Measurements from ENCODE around the gene PTGFR.

PTGFR gene

DNA sequence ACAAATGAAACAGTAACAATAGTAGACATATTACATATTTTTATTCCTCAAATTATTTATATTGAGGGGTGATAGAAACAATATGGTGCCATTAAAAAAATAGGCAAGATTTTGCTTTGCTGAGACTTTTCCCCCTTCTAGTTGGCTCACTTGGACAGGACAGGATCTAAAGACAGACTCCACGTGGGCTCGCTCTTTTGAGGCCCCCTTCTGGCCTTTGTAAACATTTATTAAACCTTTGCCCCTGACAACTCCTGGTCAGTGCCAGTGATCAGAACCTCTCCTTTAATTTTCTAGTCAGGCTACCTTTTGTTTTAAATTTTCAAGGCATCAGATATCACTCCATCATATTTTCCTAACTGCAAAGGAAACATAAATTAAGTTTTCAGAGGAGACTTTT is 79.8 kb downstream of the PTGFR start:
- H3K4me3 Mint-ChIP-seq, result no peak overlapping the region
- no peak overlapping the region for H3K27ac Mint-ChIP-seq
- no peak for DNase-seq
- no peaks in the 10 kb centered on the region for H3K27me3 Mint-ChIP-seq
- no peak for ATAC-seq (replicated peaks)
- H3K9me3 Mint-ChIP-seq, result peaks cover 0 to 1% of the 10 kb centered on the region in 2 donors
- H3K4me1 Mint-ChIP-seq (ENCODE audit: low read depth in 2 of 2), result no peaks in the 10 kb centered on the region
- peaks cover 2% of the 10 kb centered on the region for H3K36me3 Mint-ChIP-seq (ENCODE audit: insufficient read depth)

DNA sequence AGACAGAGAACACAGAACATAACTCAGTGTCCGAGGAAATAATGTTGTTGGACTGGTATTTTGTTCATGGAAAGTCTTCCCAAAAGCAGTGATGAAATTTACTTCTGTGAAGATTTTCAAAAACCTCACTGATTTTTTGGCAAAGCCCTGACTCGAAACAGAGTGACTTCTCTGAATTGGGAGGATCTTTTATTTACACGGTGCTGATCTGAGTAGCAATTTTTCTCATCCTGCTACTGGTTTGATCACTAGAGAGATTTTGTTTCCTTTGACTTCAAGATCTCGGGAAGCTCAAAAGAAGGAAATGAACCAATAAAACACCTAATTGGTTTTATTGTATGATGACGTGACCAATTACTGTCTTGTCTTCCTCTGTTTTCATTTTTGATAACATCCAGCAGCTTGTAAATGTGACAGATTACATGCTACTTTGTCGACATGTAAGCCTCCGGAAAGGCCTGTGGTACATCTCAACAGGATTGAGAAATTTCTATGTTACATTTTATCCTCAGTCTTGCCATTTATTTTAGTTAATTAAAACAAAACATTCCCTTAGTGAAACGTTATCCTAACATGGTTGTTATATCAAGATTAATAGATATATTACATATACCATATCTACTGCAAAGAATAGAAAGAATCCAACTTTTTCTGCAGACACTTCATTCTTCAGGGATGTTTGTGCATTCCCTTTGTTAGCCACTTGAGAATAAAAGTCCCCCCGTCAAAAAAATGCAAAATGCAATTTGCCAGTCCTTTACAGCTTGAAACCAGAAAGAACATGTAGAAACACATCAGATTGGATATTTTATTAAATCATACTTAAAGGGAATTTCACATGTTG is 86.7 kb downstream of the PTGFR start:
- ATAC-seq (replicated peaks) (no peak), DNase-seq (no peak)
- H3K4me1 Mint-ChIP-seq (ENCODE audit: low read depth in 2 of 2), result no peaks in the 10 kb centered on the region
- no peaks in the 10 kb centered on the region for H3K36me3 Mint-ChIP-seq (ENCODE audit: insufficient read depth)
- no peak overlapping the region for H3K4me3 Mint-ChIP-seq
- no peaks in the 10 kb centered on the region for H3K27me3 Mint-ChIP-seq
- no peaks in the 10 kb centered on the region for H3K9me3 Mint-ChIP-seq
- H3K27ac Mint-ChIP-seq, result no peak overlapping the region

- ATAC-seq (replicated peaks) (no peak), DNase-seq (no peak)
- Mint-ChIP-seq H3K9me3 (no peaks in the 10 kb centered on the region), H3K36me3 (ENCODE audit: insufficient read depth) (peaks cover 2% of the 10 kb centered on the region), H3K27me3 (peaks cover 0 to 6% of the 10 kb centered on the region in 2 donors), H3K4me1 (ENCODE audit: low read depth in 2 of 2) (no peaks in the 10 kb centered on the region), H3K27ac (no peak overlapping the region), H3K4me3 (no peak overlapping the region)
Measured at GRCh38 chr1:78586572-78586971, 95.8 kb downstream of the PTGFR start.

GRCh38 chr1:78587211-78587610 is 96.4 kb downstream of the PTGFR start:
- H3K4me1 Mint-ChIP-seq (ENCODE audit: low read depth in 2 of 2), result no peaks in the 10 kb centered on the region
- no peak for ATAC-seq (replicated peaks)
- no peak for DNase-seq
- H3K27ac Mint-ChIP-seq, result no peak overlapping the region
- peaks cover 2% of the 10 kb centered on the region for H3K36me3 Mint-ChIP-seq (ENCODE audit: insufficient read depth)
- no peaks in the 10 kb centered on the region for H3K9me3 Mint-ChIP-seq
- H3K27me3 Mint-ChIP-seq, result peaks cover 0 to 6% of the 10 kb centered on the region in 2 donors
- H3K4me3 Mint-ChIP-seq, result no peak overlapping the region

Measured in effector memory CD8-positive, alpha-beta T cell (primary cell).